ENCODE data around the gene PITX3.

DNA sequence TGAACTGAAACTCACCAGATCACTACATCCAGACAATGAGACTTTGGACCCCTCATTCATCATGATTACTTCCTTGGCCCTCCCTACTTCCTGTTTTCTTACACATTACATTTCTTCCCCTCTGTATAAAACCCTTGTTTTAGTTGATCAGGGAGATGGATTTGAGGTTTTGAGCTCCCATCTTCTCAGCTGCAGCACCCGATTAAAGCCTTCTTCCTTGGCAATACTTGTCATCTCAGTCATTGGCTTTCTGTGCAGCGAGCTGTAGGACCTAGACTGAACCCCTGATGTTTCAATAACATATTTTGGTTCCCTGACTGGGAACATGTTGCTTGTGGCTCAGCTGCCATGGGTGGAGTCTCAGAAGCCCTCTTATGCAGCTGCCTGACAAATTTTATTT, 56.0 kb downstream of the PITX3 start:
- TF ChIP-seq, protein P1, sequence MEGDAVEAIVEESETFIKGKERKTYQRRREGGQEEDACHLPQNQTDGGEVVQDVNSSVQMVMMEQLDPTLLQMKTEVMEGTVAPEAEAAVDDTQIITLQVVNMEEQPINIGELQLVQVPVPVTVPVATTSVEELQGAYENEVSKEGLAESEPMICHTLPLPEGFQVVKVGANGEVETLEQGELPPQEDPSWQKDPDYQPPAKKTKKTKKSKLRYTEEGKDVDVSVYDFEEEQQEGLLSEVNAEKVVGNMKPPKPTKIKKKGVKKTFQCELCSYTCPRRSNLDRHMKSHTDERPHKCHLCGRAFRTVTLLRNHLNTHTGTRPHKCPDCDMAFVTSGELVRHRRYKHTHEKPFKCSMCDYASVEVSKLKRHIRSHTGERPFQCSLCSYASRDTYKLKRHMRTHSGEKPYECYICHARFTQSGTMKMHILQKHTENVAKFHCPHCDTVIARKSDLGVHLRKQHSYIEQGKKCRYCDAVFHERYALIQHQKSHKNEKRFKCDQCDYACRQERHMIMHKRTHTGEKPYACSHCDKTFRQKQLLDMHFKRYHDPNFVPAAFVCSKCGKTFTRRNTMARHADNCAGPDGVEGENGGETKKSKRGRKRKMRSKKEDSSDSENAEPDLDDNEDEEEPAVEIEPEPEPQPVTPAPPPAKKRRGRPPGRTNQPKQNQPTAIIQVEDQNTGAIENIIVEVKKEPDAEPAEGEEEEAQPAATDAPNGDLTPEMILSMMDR (IDR thresholded peaks at IDR 0.05) = no peak
- TF ChIP-seq POLR2A (IDR thresholded peaks at IDR 0.05) (no peak), POLR2AphosphoS5 (IDR thresholded peaks at IDR 0.05) (no peak), EP300 (IDR thresholded peaks at IDR 0.05) (no peak)

Data from gastroesophageal sphincter (tissue), 3 donors.